DOHH2 (cell line): ENCODE measurements around the gene SLC34A1.

Source experiments
- H3F3A ChIP-seq: fragments of 200-600 bp; sonication (generic), shearing (Covaris generic); 2 replicates; pipeline ENCODE4 v1.6.0; 2016; ENCODE audit warnings: antibody characterized with exemption, mild to moderate bottlenecking; ENCODE audit not compliant: control insufficient read depth, insufficient read depth
- H3K27ac ChIP-seq: fragments of 200-600 bp; sonication (generic); 2 replicates; pipeline ENCODE4 v1.5.1; 2014; ENCODE audit warnings: low read depth, mild to moderate bottlenecking, low read length, moderate library complexity
- H3K27me3 ChIP-seq: fragments of 200-600 bp; sonication (generic); 2 replicates; pipeline ENCODE4 v1.6.1; 2014; ENCODE audit warnings: mild to moderate bottlenecking, low read length, mixed read lengths; ENCODE audit not compliant: control insufficient read depth
- H3K36me3 ChIP-seq: fragments of 200-600 bp; sonication (generic); 2 replicates; pipeline ENCODE4 v1.6.1; 2014; ENCODE audit warnings: mild to moderate bottlenecking, low read length, moderate library complexity, mixed read lengths; ENCODE audit not compliant: control insufficient read depth
- H3K4me1 ChIP-seq: fragments of 200-600 bp; sonication (generic); 2 replicates; pipeline ENCODE4 v1.6.1; 2014; ENCODE audit warnings: mild to moderate bottlenecking, low read length, mixed read lengths; ENCODE audit not compliant: control insufficient read depth
- H3K4me2 ChIP-seq: fragments of 200-600 bp; sonication (generic); 2 replicates; pipeline ENCODE4 v1.6.0; 2014; ENCODE audit warnings: mild to moderate bottlenecking, low read length, moderate library complexity
- H3K4me3 ChIP-seq: fragments of 200-600 bp; sonication (generic); 2 replicates; pipeline ENCODE4 v1.5.1; 2014; ENCODE audit warnings: mild to moderate bottlenecking, low read length, mixed read lengths
- H3K79me2 ChIP-seq: fragments of 200-600 bp; sonication (generic); 2 replicates; pipeline ENCODE4 v1.6.1; 2014; ENCODE audit warnings: mild to moderate bottlenecking, low read length, mixed read lengths; ENCODE audit not compliant: control insufficient read depth
- H3K9me2 ChIP-seq: fragments of 200-600 bp; sonication (generic); replicated peaks from 2 replicates; pipeline ENCODE4 v1.6.1; 2014; ENCODE audit warnings: mild to moderate bottlenecking, low read length, mixed read lengths; ENCODE audit not compliant: control insufficient read depth
- H3K9me3 ChIP-seq: fragments of 200-600 bp; sonication (generic); 2 replicates; pipeline ENCODE4 v1.6.1; 2014; ENCODE audit warnings: antibody characterized with exemption, low read length, mixed read lengths; ENCODE audit not compliant: control insufficient read depth, insufficient read depth
- H4K20me1 ChIP-seq: fragments of 200-600 bp; sonication (generic); 2 replicates; pipeline ENCODE4 v1.6.0; 2014; ENCODE audit warnings: low read depth, mild to moderate bottlenecking, antibody characterized with exemption, low read length, moderate library complexity; ENCODE audit not compliant: control insufficient read depth, insufficient read depth
- EZH2phosphoT487 ChIP-seq: fragments of 200-600 bp; sonication (generic); IDR thresholded peaks from 2 replicates; pipeline ENCODE4 v1.6.1; 2017; ENCODE audit warnings: borderline replicate concordance, mild to moderate bottlenecking, antibody characterized with exemption, low read length, moderate library complexity, mixed read lengths
- TF ChIP-seq, protein P1 (sequence below): fragments of 200-600 bp; sonication (generic); IDR thresholded peaks from one replicate; pipeline ENCODE4 v1.5.1; 2014; ENCODE audit warnings: antibody characterized with exemption, mild to moderate bottlenecking, low read depth, low read length; ENCODE audit not compliant: poor library complexity, severe bottlenecking

SLC34A1 gene

DNA sequence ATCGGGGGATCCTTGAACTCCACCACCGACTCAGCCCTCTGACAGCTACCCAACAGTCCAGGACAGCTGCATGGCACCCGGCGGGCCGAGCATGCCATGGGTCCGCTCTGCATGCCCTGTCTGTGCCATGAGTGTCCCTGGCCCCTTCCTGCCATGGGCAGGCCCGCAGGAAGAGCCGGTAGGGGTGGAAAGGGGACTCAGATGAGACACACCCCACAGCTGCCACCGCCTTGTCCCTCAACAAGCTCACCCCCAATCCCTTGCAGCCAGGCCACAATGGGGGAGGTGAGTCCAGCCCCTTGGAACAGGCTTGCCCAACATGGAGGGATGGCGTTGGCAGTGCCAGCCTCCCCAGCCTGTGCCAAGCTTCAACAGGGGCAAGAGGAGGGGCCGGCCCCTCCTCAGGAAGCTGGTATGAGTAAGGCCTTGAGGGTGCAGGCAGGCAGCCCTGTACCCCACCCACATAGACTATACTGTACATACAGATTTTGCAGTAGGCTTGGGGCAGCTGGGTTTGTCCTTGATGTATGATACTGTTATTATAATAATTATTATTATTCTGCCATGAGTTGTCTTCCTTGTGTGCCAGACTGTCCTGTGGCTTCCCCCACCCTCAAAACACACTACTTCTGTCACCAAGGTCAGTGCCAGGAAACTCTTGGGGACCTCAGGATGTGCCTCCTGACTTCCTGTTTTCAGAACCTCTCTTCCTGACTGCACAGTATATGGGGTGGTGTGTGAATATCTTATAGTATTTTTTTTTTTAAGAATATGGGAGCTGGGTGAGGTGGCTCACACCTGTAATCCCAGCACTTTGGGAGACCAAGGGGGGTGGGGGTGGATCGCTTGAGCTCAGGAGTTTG, 12.0 kb upstream of the SLC34A1 start:
- TF ChIP-seq EZH2phosphoT487: no peak
- TF ChIP-seq, protein P1, sequence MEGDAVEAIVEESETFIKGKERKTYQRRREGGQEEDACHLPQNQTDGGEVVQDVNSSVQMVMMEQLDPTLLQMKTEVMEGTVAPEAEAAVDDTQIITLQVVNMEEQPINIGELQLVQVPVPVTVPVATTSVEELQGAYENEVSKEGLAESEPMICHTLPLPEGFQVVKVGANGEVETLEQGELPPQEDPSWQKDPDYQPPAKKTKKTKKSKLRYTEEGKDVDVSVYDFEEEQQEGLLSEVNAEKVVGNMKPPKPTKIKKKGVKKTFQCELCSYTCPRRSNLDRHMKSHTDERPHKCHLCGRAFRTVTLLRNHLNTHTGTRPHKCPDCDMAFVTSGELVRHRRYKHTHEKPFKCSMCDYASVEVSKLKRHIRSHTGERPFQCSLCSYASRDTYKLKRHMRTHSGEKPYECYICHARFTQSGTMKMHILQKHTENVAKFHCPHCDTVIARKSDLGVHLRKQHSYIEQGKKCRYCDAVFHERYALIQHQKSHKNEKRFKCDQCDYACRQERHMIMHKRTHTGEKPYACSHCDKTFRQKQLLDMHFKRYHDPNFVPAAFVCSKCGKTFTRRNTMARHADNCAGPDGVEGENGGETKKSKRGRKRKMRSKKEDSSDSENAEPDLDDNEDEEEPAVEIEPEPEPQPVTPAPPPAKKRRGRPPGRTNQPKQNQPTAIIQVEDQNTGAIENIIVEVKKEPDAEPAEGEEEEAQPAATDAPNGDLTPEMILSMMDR: no peak
- Histone ChIP-seq H3K79me2 (no peaks in the 10 kb centered on the region), H3K27me3 (no peaks in the 10 kb centered on the region), H3K9me3 (no peaks in the 10 kb centered on the region), H3K4me1 (peaks cover 29% of the 10 kb centered on the region), H4K20me1 (0 out of 2 replicates have a peak, but pooled peaks cover 2% of the 10 kb centered on the region), H3K4me2 (no peak overlapping the region), H3K36me3 (peaks cover 30% of the 10 kb centered on the region), H3K9me2 (no peaks in the 10 kb centered on the region), H3K4me3 (no peak overlapping the region), H3F3A (no peaks in the 10 kb centered on the region), H3K27ac (no peak overlapping the region)

DNA sequence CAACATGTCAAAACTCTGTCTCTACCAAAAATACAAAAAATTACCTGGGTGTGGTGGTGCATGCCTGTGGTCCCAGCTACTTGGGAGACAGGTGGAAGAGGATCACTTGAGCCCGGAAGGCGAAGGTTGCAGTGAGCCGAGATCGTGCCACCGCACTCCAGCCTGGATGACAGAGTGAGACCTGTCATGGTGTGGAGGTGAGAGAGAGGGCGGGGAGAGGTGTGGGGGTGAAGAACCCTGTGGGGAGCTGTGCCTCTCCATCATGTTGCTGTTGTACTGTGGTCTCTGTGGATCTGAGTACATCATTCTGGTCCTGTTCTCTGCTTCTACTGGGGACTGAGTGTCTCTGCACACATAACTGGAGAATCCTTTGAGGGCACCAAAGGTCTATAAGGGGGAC, 11.3 kb upstream of the SLC34A1 start:
- Histone ChIP-seq H3K4me2 (no peak overlapping the region), H3K4me3 (no peak overlapping the region), H3K27me3 (no peaks in the 10 kb centered on the region), H3K36me3 (peaks cover 29% of the 10 kb centered on the region), H3F3A (no peaks in the 10 kb centered on the region), H3K27ac (no peak overlapping the region), H4K20me1 (0 out of 2 replicates have a peak, but pooled peaks cover 2% of the 10 kb centered on the region), H3K4me1 (peaks cover 29% of the 10 kb centered on the region), H3K79me2 (no peaks in the 10 kb centered on the region), H3K9me3 (no peaks in the 10 kb centered on the region), H3K9me2 (no peaks in the 10 kb centered on the region)
- TF ChIP-seq, protein P1: no peak
- TF ChIP-seq EZH2phosphoT487: no peak

DNA sequence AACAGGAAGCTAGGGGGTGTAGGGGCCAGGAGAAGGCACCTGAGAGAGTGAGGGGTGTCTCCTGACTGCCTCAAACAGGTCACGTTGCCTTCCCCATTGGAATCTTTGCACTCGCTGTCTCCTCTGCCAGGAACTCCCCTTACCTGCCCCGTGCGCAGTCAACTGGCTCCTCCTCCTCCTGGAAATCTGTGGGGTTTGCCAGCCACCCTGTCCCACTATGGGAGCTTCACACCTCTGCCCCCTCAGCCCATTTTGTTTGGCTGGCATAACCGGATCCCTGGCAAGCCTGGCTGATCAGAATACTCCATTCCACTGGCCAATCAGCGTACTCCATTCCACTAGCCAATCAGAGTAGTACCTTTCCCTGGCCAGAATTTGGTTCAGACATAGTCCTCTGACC, 10.4 kb upstream of the SLC34A1 start:
- TF ChIP-seq EZH2phosphoT487: no peak
- TF ChIP-seq, protein P1: no peak
- Histone ChIP-seq H4K20me1 (no peaks in the 10 kb centered on the region), H3K4me2 (no peak overlapping the region), H3F3A (no peaks in the 10 kb centered on the region), H3K4me3 (no peak overlapping the region), H3K4me1 (peaks cover 29% of the 10 kb centered on the region), H3K27me3 (no peaks in the 10 kb centered on the region), H3K27ac (no peak overlapping the region), H3K36me3 (peaks cover 20% of the 10 kb centered on the region), H3K9me3 (no peaks in the 10 kb centered on the region), H3K79me2 (no peaks in the 10 kb centered on the region), H3K9me2 (no peaks in the 10 kb centered on the region)
